Measurements from ENCODE around the gene OR10A4.
"Not testable (repeated sequence)": the region's sequence is repeated elsewhere in the genome, so short reads cannot be mapped to it uniquely, and the experiment has no call there.

The OR10A4 gene

GRCh38 chr11:6900327-6900999 is 24.0 kb downstream of the OR10A4 start:
- DNase-seq = no peak

GRCh38 chr11:6904804-6905203 is 28.4 kb downstream of the OR10A4 start:
- not testable (repeated sequence) for DNase-seq

DNA sequence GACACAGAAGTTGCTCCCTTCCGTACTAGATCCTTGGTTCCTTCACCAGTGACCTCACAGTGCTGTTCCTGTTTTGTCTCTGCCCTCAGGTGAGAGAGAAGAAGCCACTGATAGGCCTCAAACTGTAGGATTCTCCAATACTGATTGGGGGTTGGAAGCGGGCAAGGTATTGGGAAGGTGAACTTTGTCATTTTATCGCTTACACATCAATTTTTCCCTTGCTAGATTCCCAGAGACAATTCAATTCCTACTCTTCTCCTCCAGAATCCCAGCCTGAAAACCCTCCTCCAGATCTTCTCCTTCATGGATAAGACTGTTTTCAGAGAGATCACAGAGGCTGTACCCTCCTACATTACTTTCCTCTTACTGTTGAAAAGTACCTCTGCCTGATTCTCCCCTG is 35.0 kb downstream of the OR10A4 start:
- DNase-seq = no peak

DNA sequence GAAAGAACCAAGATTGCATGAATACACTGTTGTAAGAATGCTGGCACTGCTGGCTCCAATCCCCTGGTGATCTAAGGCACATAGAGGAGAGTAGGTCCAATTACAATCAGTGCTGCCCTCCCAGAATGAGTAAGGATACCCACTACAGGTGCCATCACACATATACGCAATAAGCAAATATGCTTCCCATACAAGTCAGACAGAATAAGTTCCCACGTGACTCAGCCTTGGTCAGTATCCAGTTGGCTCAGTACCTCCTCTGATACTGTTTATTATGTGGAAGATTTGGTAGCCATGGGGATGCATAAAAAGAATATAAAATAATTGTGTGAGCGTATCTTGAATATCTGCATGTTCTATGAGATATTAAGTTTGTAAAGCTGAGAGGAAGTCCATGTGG is 35.5 kb downstream of the OR10A4 start:
- no peak for DNase-seq

GRCh38 chr11:6919698-6920097 is 43.3 kb downstream of the OR10A4 start:
- no peak for DNase-seq

GRCh38 chr11:6920702-6921101 is 44.3 kb downstream of the OR10A4 start, which contains the start of gene OR2D3:
TSS of gene OR2D3 (plus strand) at chr11:6921002. CDS start at chr11:6921002, 0 bp downstream.
- no peak for DNase-seq

DNA sequence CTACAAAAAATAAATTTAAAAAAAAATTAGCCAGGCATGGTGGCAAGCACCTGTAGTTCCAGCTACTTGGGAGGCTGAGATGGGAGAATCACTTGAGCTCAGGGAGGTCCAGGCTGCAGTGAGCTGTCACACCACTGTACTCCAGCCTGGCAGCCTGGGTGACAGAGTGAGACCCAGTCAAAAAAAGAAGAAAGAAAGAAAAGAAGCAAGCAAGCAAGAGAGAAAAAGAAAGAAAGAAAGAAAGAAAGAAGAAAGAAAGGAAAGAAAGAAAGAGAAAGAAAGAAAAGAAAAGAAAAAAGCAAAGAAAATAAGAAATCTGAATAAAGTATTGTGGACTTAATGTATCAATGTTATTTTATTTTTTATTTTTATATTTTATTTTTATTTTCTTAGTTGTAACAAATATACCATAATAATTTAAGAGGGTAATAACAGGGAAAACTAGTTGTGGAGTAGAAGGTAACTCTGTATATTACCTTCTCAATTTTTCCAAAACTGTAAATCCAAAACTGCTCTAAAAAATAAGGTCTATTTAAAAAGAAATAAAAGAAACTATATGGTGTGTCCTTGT is 48.7 kb downstream of the OR10A4 start:
- DNase-seq = no peak

DNA sequence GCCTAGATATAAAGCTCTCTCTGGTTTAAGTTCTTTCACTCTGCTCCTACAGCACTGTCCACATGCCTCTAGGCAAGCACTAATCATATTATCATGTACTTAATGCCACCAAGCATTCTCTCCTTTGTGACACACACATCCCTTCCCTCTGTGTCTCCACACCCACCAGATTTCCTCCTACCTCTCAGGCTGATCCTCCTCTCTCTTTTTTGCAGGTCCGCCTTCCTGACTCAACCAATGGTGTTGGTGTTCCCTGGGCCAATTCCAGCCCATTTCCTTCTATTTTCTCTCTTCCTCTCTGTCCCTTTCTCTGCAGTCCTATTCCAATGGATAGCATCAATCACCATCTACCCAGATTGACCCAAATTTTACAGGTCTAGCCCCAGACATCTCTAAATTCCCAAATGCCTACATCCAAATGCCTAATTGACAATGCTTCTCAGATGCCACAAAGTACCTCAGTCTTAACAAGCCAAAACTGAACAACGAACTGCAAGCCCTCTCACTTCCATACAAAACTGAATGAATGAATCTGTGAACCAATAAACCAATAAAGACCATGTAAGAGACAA is 49.3 kb downstream of the OR10A4 start:
- no peak for DNase-seq

- peak in 4 of 6 experiments; percentile 19 to 37 (median 25) for DNase-seq
Measured at GRCh38 chr11:6926208-6927029, 50.0 kb downstream of the OR10A4 start, which contains the start of gene ZNF215. TSS of gene ZNF215 (plus strand) at chr11:6926426. CDS start at chr11:6932273, 5,847 bp downstream.

DNA sequence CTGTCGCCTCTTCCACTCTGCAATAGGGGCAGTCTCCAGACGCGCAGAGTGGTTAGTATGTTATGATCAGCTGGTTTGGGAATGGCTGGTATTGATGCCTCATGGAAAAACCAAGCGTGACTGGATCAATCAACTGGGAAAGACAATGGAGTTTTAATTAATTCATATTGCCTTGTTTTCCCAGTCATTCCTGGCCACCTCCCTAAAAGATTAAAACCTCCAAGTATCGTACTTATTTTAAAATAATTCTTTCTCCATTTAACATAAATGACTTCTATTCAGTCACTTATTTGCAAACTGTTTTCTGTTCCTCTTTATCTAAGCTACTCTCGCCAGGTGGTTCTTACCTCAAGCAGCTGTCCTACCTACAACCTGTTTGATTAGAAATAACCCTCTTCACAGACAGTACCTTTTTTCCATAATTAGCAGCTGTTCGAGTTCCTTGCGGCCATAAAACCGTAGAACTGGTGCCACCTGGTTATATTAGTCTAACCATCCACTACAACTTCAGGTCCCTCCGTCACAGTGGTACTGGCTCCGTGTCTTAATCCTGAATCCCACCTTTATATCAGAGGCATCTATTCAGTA is 50.7 kb downstream of the OR10A4 start:
- no peak for DNase-seq
